Measurements from ENCODE around the gene NRARP.
"Not testable (repeated sequence)": the region's sequence is repeated elsewhere in the genome, so short reads cannot be mapped to it uniquely, and the experiment has no call there.

Gene NRARP

DNA sequence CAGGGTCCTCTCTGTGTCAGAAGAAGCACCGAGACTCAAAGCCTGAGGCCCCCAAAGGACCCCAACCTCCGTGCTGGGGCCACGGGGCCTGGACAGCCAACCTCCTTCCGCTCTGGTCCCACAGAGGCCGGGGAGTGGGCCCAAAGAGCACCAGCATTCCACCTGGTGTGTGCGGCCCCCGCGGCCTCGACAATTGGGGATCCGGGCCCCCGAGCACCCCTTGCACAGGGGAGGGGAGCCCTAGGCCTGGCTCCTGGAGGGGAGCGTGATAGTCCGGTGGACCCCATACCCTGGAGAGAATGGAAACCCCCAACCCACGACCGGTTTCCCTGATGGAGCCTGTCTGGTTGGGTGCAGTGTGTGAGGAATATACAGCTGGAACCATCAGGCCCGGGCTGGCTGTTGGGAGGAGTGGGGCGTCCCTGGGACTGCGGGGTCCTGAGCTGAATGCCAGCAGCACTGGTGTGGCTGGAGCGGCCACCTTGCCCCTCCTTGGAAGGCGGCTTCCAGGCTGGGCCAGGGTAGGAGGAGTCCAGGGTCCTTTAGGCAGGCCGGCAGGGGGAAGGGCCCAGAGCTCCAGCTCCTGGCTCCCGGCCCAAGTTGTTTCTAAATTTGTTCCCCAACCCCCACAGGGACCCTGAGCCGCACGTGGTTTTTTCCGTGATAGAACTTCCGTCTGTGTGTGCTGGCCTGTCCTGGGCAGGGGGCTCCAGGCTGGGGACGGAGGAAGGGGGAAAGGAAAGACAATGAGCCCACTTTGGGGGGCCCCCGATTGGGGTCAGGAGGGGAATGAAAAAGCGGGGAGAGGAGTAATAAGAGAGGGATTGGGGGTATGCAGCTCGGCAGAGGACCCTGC, 25.4 kb downstream of the NRARP start:
- peak; percentile 68 for DNase-seq (ENCODE audit: low spot score)

- no peak for DNase-seq (ENCODE audit: low spot score)
Observed at GRCh38 chr9:137275588-137276472, 26.2 kb downstream of the NRARP start.

DNA sequence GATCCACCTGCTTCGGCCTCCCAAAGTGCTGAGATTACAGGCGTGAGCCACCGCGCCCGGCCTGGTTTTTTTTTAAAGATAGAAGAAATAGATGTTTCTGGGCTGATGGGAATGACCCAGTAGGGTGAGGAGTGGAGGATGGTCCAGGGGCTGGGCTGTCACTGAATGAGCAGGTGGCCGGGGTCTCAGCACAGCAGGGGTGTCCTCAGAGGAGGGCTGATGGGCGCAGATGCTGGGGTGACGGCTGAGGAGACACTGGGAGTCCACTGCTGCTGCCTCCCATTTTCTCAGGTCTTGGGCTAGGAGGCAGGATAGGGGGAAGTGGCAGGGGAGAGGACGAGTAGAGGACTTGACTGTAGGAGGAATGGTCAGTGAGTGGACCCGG, 26.9 kb downstream of the NRARP start:
- no peak for DNase-seq (ENCODE audit: low spot score)

DNA sequence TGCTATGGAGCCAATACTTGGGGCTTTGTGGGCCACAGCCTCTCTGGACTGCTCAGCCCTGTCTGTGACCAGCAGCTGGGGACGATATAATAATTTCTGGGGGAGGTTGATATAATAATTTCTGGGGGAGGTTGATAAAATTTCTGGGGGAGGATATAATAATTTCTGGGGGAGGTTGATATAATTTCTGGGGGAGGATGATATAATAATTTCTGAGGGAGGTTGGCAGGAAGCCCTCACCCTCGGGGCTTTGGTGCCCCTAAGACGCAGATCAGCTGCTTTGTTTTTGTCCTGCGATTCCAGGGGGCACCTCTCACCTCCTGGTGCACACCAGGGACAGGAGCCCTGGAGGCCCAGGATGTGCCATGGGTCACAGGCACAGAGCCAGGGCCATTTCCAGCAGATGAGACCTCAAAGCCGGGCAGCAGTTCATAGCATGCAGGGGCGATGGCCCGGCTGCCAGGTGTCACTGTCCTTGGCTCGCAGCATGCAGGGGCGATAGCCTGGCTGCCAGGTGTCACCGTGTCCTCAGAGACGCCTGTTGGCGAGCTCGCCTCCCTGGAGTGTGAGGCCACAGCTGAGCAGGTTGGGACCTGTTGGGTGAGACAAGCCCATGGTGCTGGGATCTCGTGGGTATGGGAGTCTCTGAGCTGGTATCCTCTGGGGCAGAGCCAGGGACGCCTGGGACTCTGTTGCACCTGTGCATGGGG, 28.3 kb downstream of the NRARP start:
- no peak for DNase-seq (ENCODE audit: low spot score)

DNA sequence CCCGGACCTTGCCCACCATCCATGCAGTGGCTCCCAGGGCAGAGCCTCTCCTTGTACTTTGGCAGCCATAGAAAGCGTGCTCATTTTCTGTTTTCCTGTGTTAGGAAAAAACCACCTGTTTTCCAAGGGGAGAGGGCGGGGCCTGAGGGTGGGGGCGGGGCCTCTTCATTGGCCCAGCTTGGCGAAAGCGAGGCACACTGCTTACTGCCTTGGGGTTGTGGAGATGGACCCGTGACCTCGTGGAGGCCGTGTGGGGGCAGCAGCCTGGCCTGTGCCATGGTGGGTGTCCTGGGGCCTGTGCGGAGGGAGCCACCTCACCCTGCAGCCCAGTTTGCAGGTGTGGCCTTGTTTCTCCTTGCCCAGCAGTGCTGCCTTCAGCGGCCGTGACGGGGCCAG, 29.0 kb downstream of the NRARP start:
- no peak for DNase-seq (ENCODE audit: low spot score)

DNA sequence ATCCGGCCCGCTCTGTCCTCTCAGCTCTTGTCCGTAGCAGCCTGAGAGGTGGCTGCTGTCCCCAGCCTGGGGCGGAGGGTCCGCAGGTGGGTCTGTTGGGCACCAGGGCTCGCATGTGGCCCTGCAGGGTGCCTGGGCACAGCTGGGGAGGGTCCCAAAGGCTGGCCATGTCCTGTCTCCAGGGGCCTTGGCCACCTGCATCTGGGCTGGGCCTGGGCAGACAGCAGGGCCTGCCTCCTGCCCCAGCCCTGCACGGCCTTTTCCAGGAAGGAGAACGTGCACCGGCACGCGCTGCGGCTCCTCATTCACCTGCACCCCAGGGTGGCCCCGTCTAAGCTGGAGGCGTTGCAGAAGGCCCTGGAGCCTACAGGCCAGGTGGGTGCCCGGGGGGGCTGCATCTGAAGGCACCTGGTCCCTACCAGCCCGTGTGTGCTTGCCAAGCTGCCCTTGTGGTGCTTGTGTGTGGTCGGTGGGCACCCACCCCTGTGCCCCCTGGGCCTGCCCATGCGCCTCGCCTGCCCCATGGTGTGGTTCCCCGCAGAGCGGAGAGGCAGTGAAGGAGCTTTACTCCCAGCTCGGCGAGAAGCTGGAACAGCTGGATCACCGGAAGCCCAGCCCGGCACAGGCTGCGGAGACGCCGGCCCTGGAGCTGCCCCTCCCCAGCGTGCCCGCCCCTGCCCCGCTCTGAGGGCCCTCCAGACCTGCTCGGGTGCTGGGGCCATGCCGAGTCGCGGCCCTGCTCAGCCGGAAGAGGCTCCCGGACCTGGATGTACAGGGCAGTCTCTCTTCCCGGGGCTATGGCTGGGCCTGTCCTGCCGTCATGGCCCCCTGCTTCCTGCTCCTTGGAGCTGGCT, 29.6 kb downstream of the NRARP start:
- DNase-seq (ENCODE audit: low spot score): no peak

GRCh38 chr9:137271696-137272076, 30.4 kb downstream of the NRARP start:
- DNase-seq (ENCODE audit: low spot score): no peak

GRCh38 chr9:137270929-137271695, 31.0 kb downstream of the NRARP start:
- DNase-seq (ENCODE audit: low spot score): no peak

GRCh38 chr9:137269231-137269772, 32.8 kb downstream of the NRARP start:
- no peak for DNase-seq (ENCODE audit: low spot score)

DNA sequence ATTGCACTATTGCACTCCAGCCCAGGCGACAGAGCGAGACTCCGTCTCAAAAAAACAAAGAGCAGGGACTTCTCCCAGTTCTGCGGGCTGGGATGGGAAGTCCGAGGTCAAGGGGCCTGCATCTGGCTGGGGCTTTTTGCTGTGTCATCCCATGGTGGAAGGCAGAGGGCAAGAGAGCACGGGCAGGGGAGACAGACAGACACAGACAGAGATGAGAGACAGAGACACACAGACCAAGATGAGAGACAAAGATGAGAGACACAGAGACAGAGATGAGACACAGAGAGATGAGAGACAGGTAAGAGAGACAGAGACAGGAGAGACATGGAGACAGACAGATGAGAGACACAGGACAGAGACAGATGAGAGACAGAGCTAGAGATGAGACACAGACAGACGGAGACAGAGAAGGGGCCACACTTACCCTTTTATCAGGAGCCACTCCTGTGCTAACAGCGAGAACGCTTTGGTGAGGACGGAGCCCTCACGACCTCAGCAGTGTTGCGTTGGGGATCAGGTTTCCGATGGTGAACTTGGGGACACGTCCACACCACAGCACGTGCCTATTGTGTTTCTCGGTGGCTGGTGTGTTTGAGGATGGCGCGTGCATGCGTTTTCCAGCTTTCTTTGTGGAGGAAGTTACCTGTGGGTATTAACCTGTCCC, 33.4 kb downstream of the NRARP start:
- DNase-seq (ENCODE audit: low spot score): no peak

DNA sequence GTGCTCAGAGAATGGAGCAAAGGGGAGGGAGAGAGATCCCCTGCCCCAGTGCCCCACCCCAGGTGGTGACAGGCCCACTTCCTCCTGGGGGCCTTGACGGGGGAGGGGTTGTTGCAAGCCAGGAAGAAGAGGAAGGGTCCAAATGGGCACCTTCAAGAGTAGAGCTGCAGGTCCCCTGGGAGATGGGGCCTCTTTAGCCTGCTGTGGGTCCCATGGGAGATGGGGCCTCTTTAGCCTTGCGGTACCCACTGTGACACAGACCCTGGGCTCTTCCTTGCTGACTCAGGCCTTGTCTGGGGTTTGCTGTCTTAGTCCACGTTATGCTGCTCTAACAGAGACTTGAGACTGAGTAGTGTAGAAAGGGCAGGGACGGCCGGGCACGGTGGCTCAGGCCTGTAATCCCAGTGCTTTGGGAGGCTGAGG, 34.1 kb downstream of the NRARP start:
- no peak for DNase-seq (ENCODE audit: low spot score)

- DNase-seq (ENCODE audit: low spot score): no peak
Observed at GRCh38 chr9:137266585-137267453, 35.3 kb downstream of the NRARP start.

DNA sequence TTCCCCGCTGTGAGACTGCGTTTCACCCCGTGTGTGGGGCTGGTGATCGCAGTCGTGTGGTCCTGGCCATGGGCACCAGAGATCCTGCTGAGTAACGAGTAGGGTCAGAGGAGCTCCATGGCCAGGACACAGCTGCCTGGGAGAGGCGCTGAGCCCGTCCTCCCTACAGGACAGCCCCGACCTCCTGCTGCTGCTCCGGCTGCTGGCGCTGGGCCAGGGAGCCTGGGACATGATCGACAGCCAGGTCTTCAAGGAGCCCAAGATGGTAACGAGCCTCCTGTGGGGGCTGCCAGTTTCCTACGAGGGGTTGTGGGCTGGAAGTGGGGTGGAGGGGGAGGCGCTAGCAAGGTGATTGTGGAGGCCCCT, 35.9 kb downstream of the NRARP start:
- DNase-seq (ENCODE audit: low spot score): no peak

DNA sequence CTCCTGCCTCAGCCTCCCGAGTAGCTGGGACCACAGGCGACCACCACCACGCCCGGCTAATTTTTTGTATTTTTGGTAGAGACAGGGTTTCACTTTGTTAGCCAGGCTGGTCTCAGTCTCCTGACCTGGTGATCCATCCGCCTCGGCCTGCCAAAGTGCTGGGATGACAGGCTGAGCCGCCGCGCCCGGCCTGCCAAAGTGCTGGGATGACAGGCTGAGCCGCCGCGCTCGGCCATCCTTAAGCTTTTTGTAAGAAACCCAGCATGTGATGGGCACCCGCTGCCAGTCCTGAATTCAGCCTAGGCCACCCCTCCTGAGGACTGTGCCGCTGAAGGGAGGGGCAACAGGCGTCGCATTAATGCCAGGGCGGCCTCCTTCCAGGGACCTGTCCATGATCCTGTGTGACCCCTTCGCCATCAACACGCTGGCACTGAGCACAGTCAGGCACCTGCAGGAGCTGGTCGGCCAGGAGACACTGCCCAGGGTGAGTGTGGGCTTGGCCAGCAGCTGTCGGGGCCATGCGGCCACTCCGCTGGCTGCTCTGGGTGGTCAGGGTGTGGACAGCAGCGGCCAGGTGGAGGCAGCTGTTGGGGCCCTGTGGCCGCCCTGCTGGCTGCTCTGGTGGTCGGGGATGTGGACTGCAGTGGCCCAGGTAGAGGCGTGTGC, 36.4 kb downstream of the NRARP start:
- no peak for DNase-seq (ENCODE audit: low spot score)

GRCh38 chr9:137264067-137264466, 38.0 kb downstream of the NRARP start:
- DNase-seq (ENCODE audit: low spot score): no peak

DNA sequence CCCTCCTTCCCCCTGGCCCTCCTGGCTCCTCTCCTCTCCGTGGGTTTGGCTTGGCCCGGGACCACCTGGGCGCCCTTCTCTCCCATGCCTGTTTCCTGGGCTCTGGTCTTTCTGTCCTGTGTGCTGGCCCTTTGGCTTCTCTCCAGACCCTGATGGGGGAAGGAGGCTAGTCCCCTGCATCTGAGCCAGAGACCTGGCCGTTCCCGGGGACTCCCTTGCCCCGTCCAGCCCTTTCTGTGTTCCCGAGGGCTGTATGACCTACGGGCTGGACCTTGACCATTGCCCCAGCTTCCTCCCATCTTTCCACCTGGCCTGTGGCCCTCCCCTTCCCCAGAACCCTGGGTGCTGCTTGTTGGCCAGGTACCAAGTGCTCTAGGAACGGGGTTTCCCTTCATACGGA, 38.6 kb downstream of the NRARP start:
- DNase-seq (ENCODE audit: low spot score): no peak

- DNase-seq (ENCODE audit: low spot score): no peak
Observed at GRCh38 chr9:137262909-137263285, 39.2 kb downstream of the NRARP start.

DNA sequence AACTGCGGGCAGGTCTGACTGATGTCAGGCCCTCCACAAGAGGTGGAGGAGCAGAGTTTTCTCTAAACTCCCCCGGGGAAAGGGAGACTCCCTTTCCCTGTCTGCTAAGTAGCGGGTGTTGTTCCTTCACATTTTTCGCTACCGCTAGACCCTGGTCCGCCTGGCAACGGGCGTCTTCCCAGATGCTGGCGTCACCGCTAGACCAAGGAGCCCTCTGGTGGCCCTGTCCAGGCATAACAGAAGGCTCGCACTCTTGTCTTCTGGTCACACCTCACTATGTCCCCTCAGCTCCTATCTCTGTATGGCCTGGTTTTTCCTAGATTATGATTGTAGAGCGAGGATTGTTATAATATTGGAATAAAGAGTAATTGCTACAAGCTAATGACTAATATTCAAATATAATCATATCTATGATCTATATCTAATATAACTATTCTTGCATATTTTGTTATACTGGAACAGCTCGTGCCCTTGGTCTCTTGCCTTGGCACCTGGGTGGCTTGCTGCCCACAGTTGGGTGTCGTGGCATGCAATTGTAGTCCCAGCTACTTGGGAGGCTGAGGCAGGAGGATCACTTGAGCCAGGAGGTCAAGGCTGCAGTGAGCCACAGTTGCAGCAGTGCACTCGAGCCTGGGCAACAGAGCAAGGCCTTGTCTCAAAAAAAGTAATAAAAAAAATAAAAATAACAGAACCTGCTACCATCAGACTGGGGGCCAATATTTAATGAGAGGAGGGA, 39.7 kb downstream of the NRARP start:
- DNase-seq (ENCODE audit: low spot score): not testable (repeated sequence)
